ENCODE measurements around the gene SPECC1L. TPM values are rescaled to one million over a fixed set of nuclear protein-coding genes. Genes with fewer than 3 reads are reported as not detected.

The SPECC1L gene
- total RNA-seq, 2 donors from 2014 or later, result 33.6 to 39.1 TPM

DNA sequence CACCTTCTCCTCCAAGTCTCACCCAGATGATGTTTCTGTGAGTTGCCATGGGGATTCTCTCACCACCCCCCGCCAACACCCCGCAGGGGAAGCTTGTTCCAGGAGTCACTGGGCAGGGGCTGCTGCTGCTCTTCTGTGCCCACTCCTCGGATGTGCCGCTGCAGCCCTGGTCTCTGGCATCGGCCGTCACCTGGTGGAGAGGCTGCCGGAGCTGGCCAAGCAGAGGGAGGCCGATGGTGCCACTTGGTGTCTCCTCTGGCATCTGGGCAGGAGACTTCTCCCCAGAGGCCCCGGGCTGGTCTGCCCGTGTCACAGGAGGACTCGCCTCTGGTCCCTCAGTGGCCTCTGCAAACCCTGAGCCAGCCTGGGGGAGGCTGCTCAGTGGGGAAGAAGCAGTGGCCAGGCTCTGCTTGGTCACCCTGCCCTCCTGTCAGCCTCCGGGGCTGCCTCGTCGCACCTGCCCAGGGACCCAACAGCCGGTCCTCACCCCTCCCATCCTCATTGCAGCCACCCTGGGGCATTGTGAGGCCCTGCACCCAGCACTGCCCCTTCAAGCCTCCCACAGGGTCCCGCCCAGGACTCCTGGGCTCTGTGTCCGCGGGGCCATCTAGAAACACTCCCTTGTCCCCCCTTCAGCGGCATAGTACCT lies 156.3 kb downstream of the SPECC1L start:
- Histone ChIP-seq H3K27ac (no peak overlapping the region), H3K27me3 (no peaks in the 10 kb centered on the region), H3K4me3 (no peak overlapping the region), H3K36me3 (no peaks in the 10 kb centered on the region), H3K9me3 (no peaks in the 10 kb centered on the region), H3K4me1 (peaks cover 0 to 62% of the 10 kb centered on the region in 2 donors)
- no peak for DNase-seq (ENCODE audit: low spot score)
- TF ChIP-seq, protein P1, sequence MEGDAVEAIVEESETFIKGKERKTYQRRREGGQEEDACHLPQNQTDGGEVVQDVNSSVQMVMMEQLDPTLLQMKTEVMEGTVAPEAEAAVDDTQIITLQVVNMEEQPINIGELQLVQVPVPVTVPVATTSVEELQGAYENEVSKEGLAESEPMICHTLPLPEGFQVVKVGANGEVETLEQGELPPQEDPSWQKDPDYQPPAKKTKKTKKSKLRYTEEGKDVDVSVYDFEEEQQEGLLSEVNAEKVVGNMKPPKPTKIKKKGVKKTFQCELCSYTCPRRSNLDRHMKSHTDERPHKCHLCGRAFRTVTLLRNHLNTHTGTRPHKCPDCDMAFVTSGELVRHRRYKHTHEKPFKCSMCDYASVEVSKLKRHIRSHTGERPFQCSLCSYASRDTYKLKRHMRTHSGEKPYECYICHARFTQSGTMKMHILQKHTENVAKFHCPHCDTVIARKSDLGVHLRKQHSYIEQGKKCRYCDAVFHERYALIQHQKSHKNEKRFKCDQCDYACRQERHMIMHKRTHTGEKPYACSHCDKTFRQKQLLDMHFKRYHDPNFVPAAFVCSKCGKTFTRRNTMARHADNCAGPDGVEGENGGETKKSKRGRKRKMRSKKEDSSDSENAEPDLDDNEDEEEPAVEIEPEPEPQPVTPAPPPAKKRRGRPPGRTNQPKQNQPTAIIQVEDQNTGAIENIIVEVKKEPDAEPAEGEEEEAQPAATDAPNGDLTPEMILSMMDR (IDR thresholded peaks at IDR 0.05), result no peak

DNA sequence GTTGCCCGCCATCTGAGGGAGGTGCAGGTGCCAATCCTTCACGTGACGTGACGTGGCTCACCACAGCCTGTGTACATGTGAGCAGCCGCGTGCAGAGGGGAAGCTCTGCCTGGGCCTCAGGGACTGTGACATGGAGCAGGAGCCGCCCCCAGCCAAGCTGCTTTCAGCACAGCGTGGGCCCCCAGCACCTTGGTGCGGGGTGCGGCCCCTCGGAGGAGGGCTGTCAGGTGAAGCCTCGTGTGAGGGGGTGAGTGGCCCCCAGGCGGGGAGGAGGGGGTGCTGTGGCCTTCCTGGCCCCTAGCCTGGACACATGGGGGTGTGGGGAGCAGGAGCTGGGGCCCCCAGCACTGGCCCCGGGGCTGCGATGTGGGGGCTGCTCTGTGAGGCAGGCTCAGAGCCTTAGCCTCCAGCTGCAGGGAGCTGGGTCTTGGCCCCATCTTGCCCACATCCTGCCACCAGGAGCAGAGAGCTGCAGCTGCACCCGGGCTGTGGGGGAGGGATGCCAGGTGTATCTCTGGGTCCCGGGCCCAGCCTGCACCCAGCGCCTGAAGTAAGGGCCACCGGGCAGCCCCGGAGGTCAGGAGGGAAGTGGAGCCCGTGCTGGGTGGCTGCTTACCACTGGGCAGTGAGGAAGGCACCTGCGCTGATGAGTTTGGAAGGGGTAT lies 157.0 kb downstream of the SPECC1L start, which contains the start of gene ADORA2A:
ADORA2A (plus strand) TSS at position 100 of the 665 bp plus-strand sequence. CDS start 5,806 bp downstream, outside the sequence.
- Histone ChIP-seq H3K27ac (no peak within 1 kb of the TSS), H3K4me1 (peaks cover 0 to 64% of the 10 kb centered on the region in 2 donors), H3K9me3 (no peaks in the 10 kb centered on the region), H3K4me3 (no peak within 1 kb of the TSS), H3K36me3 (no peaks in the 10 kb centered on the region), H3K27me3 (no peaks in the 10 kb centered on the region)
- TF ChIP-seq, protein P1 (IDR thresholded peaks at IDR 0.05), result no peak
- DNase-seq (ENCODE audit: low spot score), result no peak

DNA sequence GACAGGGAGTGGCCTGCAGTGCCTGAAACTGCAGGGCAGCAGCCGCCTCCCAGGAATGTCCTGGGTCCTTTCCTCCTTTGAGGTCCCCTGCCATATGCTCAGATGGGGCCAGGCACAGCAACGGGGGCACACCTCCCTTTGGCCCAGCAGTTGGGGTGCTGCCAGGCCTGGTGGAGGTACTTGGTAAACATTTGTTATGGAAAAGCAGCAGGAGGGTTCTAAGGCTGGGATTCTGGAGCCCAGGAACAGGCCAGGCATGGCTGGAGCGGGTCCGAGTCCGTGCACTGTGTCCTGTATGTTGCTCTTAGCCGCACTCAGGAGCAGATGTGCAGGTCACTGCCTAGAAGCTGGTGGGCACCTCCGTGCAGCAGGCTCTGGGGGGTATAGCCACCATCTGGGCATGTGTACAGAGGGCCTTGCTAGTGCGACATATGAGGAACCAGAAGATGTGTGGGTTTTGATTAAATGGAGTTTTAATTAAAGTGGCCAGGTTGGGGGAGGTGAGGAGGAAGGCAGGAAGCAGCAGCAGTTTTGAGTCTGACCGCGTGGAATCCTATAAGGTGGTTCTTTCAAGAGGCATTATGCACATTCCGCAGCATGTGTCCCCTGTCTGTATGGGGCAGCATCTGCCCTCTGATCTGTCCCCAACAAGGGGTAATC lies 158.2 kb downstream of the SPECC1L start:
- Histone ChIP-seq H3K36me3 (no peaks in the 10 kb centered on the region), H3K4me3 (no peak overlapping the region), H3K9me3 (no peaks in the 10 kb centered on the region), H3K4me1 (peaks cover 0 to 66% of the 10 kb centered on the region in 2 donors), H3K27ac (no peak overlapping the region), H3K27me3 (no peaks in the 10 kb centered on the region)
- TF ChIP-seq, protein P1 (IDR thresholded peaks at IDR 0.05), result no peak
- no peak for DNase-seq (ENCODE audit: low spot score)

DNA sequence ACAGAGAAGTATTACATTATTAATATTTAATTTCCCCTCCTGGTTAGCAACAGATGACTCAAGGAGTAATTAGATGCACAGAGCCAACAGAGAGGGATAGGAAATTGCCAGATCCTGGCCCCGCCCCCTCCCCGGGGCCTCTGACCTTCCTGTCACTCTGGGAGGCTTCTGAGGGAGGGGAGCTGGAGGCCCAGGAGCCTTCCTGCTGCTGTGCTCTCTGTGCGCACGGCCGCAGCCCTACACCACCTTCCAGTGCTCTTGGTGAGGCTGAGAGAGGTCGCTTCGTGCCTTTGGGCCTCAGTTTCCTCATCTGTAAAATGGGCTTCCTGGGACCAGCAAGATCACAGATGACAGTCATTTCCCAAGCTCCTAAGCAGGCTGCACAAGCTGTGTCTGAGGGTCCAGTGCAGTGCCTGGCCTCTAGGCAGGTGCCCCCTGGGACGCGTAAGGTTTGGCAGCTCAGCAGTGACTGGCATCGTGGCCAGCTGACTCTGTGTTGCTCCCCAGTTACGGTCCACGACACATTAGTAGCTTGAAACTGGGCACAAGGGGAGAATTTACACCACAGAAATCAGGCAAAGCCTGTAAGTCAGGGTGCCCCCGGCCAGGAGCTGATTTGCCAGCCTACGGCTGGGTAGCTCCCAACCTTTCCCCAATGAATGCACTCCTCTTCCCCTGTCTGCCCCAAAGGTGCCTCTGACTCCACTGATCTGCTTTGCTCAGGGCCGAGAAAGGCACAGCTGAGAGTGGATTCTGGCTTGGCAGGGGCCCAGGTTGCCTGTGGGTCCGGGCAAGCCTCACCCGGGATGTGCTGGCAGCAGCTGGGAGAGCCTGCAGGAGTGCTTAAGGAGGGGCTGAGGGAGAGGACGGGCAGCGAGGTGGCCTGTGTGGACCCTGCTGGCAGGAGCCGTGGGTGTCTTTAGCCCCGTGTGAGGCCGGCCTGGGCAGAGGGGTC lies 159.1 kb downstream of the SPECC1L start:
- no peak for DNase-seq (ENCODE audit: low spot score)
- H3K4me3 ChIP-seq, result no peak overlapping the region
- no peaks in the 10 kb centered on the region for H3K36me3 ChIP-seq
- H3K27ac ChIP-seq, result peak overlapping the region in 1 of 2 donors; percentile 69
- no peaks in the 10 kb centered on the region for H3K27me3 ChIP-seq
- no peaks in the 10 kb centered on the region for H3K9me3 ChIP-seq
- H3K4me1 ChIP-seq, result peaks cover 0 to 66% of the 10 kb centered on the region in 2 donors
- TF ChIP-seq, protein P1 (IDR thresholded peaks at IDR 0.05), result no peak

All from right atrium auricular region (tissue), 2 donors.